ENCODE measurements around the gene UGT1A8.

- TF ChIP-seq POLR2A (IDR thresholded peaks at IDR 0.05; ENCODE audit: low read depth, low read length) (no peak), CTCF (conservative IDR thresholded peaks at IDR 0.05; ENCODE audit: low read depth, low read length) (no peak), FOS (IDR thresholded peaks at IDR 0.05; ENCODE audit: low read depth, low read length) (no peak), USF2 (IDR thresholded peaks at IDR 0.05; ENCODE audit: low read depth, low read length) (no peak), CHD1 (IDR thresholded peaks at IDR 0.05; ENCODE audit: low read depth, low read length) (no peak), SMC3 (IDR thresholded peaks at IDR 0.05; ENCODE audit: low read depth, low read length) (no peak), BHLHE40 (IDR thresholded peaks at IDR 0.05; ENCODE audit: low read depth, low read length) (no peak), RFX5 (IDR thresholded peaks at IDR 0.05; ENCODE audit: low read depth, low read length) (no peak), CEBPB (IDR thresholded peaks at IDR 0.05; ENCODE audit: low read depth, low read length) (no peak), MXI1 (IDR thresholded peaks at IDR 0.05; ENCODE audit: borderline replicate concordance, low read depth, low read length) (no peak), RAD21 (IDR thresholded peaks at IDR 0.05; ENCODE audit: low read length) (no peak), MAFK (IDR thresholded peaks at IDR 0.05; ENCODE audit: low read depth, low read length) (no peak), ELK1 (IDR thresholded peaks at IDR 0.05; ENCODE audit: borderline replicate concordance, low read depth, low read length) (no peak)
Observed at GRCh38 chr2:233705911-233706506, 88.6 kb downstream of the UGT1A8 start.

Measured in IMR-90 (cell line).